K562 (cell line): Measurements from ENCODE around the gene INS. TPM values are rescaled to one million over a fixed set of nuclear protein-coding genes. Genes with fewer than 3 reads are reported as not detected.

Experiments
- ATAC-seq: fragments of 200-7000 bp; cut with Tn5 transposase; 3 replicates; pipeline ENCODE4 v1.9.1; 2020; ENCODE audit warnings: moderate library complexity
- BruUV-seq: library from RNA; stranded (reverse); fragments of 400-500 nt; replicated peaks from 2 replicates; lab custom pipeline; 2021; lab: Mats Ljungman, UMichigan
- CTCF ChIA-PET: fragments of 300-600 bp; formaldehyde crosslinking; extraction: SDS; loops from one replicate; lab custom pipeline; 2021; ENCODE audit warnings: low intra/inter-chr PET ratio; lab: Yijun Ruan, JAX
- POLR2A ChIA-PET: fragments of 300-600, 350-650 bp; sonication (Branson Sonifier 250); formaldehyde crosslinking; extraction: SDS; loops from one replicate; lab custom pipeline; 2021; ENCODE audit warnings: antibody characterized with exemption, inconsistent platforms; lab: Yijun Ruan, JAX
- DNase-seq, 4 experiments: peaks; one replicate each; pipeline versions ENCODE4 v3.0.0 to v3.0.0-alpha.2; 2011 to 2018; ENCODE audit warnings: low spot score in 3 of 4, mixed read lengths in 3 of 4; ENCODE audit errors: extremely low read depth in 1 of 4
- FAIRE-seq: peaks from 2 replicates; lab custom pipeline; 2011; peaks lifted over from hg19 to GRCh38; lab: Jason Lieb, UNC
- H2AFZ ChIP-seq: 2 replicates; pipeline ENCODE4 v1.6.0; 2011; ENCODE audit warnings: low read depth, low read length, control low read depth, inconsistent platforms
- H3K27ac ChIP-seq: fragments of 200-600 bp; 3 replicates; pipeline ENCODE4 v1.8.0; 2011; ENCODE audit warnings: low read depth, mild to moderate bottlenecking, control low read depth, inconsistent platforms, low read length, moderate library complexity, mixed read lengths; ENCODE audit errors: extremely low read depth
- H3K27me3 ChIP-seq, 2 experiments: fragments of 300-600 bp in 1 of 2; 2 replicates in 1 of 2; 3 replicates in 1 of 2; pipeline versions ENCODE4 v1.6.0 to v1.8.0; 2011; ENCODE audit warnings: inconsistent platforms in 2 of 2, low read length in 2 of 2, mild to moderate bottlenecking in 1 of 2, mixed read lengths in 1 of 2, moderate library complexity in 1 of 2; ENCODE audit not compliant: control insufficient read depth in 2 of 2, insufficient read depth in 2 of 2
- H3K36me3 ChIP-seq: fragments of 300-600 bp; 3 replicates; pipeline ENCODE4 v1.8.0; 2011; ENCODE audit warnings: mild to moderate bottlenecking, low read length, inconsistent platforms; ENCODE audit not compliant: control insufficient read depth, insufficient read depth
- H3K4me1 ChIP-seq, 2 experiments: fragments of 200-600 bp in 1 of 2; replicated peaks in 1 of 2; 2 replicates in 1 of 2; 3 replicates in 1 of 2; pipeline versions ENCODE4 v1.5.1 to v1.8.0; 2011; ENCODE audit warnings: inconsistent platforms in 2 of 2, low read length in 2 of 2, mild to moderate bottlenecking in 1 of 2, mixed read lengths in 1 of 2, moderate library complexity in 1 of 2; ENCODE audit not compliant: control insufficient read depth in 2 of 2, insufficient read depth in 2 of 2
- H3K4me2 ChIP-seq: 2 replicates; pipeline ENCODE4 v1.6.1; 2011; ENCODE audit warnings: low read length, control low read depth, inconsistent platforms, mixed read lengths; ENCODE audit not compliant: insufficient read depth
- H3K4me3 ChIP-seq: fragments of 200-600 bp; sonication (generic), shearing (Covaris generic); 2 replicates; pipeline ENCODE4 v1.5.1; 2016; ENCODE audit warnings: control low read depth, inconsistent platforms
- H3K79me2 ChIP-seq: fragments of 200-600 bp; 3 replicates; pipeline ENCODE4 v1.8.0; 2011; ENCODE audit warnings: low read length, inconsistent platforms; ENCODE audit not compliant: control insufficient read depth, insufficient read depth
- H3K9ac ChIP-seq, 2 experiments: 2 replicates each; pipeline versions ENCODE4 v1.6.0 to v1.6.1; 2011; ENCODE audit warnings: low read depth in 2 of 2, low read length in 2 of 2, control low read depth in 1 of 2, inconsistent platforms in 1 of 2, mild to moderate bottlenecking in 1 of 2, mixed read lengths in 1 of 2; ENCODE audit not compliant: insufficient read depth in 1 of 2
- H3K9me1 ChIP-seq: one replicate; pipeline ENCODE4 v1.6.0; 2011; ENCODE audit warnings: inconsistent platforms, mild to moderate bottlenecking, low read length, moderate library complexity; ENCODE audit not compliant: control insufficient read depth, insufficient read depth
- H3K9me3 ChIP-seq: replicated peaks from 2 replicates; pipeline ENCODE4 v1.5.1; 2011; ENCODE audit warnings: low read depth, low read length, inconsistent platforms; ENCODE audit not compliant: control insufficient read depth, insufficient read depth
- H4K20me1 ChIP-seq: replicated peaks from 2 replicates; pipeline ENCODE4 v1.6.1; 2011; ENCODE audit warnings: low read length, inconsistent platforms, mixed read lengths; ENCODE audit not compliant: control insufficient read depth, insufficient read depth
- ARNT ChIP-seq, 2 experiments: fragments of 450-650 bp; IDR thresholded peaks; 2 replicates each; pipeline ENCODE4 v1.6.1; 2016; ENCODE audit warnings: mild to moderate bottlenecking in 1 of 2
- BCLAF1 ChIP-seq, 2 experiments: fragments of 450-650 bp in 1 of 2; IDR thresholded peaks; 2 replicates each; pipeline ENCODE4 v1.6.1; 2011 to 2017; ENCODE audit warnings: low read depth in 2 of 2, antibody characterized with exemption in 1 of 2, borderline replicate concordance in 1 of 2, low read length in 1 of 2, mild to moderate bottlenecking in 1 of 2, mixed read lengths in 1 of 2; ENCODE audit not compliant: control insufficient read depth in 1 of 2
- ELF2 ChIP-seq: fragments of 250-450 bp; sonication (Bioruptor Pico); IDR thresholded peaks from 2 replicates; pipeline ENCODE4 v1.5.0; 2021; ENCODE audit warnings: mild to moderate bottlenecking
- JUN ChIP-seq, 2 experiments: sonication (generic) in 1 of 2; formaldehyde crosslinking in 1 of 2; IDR thresholded peaks; 2 replicates each; pipeline versions ENCODE4 v1.6.1 to v1.8.0; 2012 to 2022; ENCODE audit warnings: borderline replicate concordance in 2 of 2, mild to moderate bottlenecking in 2 of 2, improper control_type of control experiment in 1 of 2, low read depth in 1 of 2, low read length in 1 of 2, missing genetic modification reagents in 1 of 2
- MTF1 ChIP-seq: fragments of 250-450 bp; sonication (Bioruptor Pico); IDR thresholded peaks from 2 replicates; pipeline ENCODE4 v1.9.0; 2021; ENCODE audit warnings: moderate library complexity, mild to moderate bottlenecking, inconsistent platforms, borderline replicate concordance
- NR2F6 ChIP-seq: fragments of 450-650 bp; formaldehyde crosslinking; IDR thresholded peaks from 2 replicates; pipeline ENCODE4 v1.4.0; 2020; ENCODE audit warnings: mild to moderate bottlenecking
- PTRF ChIP-seq: fragments of 450-650 bp; IDR thresholded peaks from 2 replicates; pipeline ENCODE4 v1.6.1; 2016; ENCODE audit warnings: mild to moderate bottlenecking, missing genetic modification characterization, missing compliant biosample characterization
- RBBP5 ChIP-seq: fragments of 200-600 bp; sonication (generic); IDR thresholded peaks from 2 replicates; pipeline ENCODE4 v1.6.1; 2012; ENCODE audit warnings: borderline replicate concordance, mild to moderate bottlenecking, low read length, control low read depth, inconsistent platforms; ENCODE audit not compliant: insufficient read depth, poor library complexity, severe bottlenecking
- RBM25 ChIP-seq: fragments of 200-400 bp; formaldehyde crosslinking; IDR thresholded peaks from 2 replicates; pipeline ENCODE4 v1.6.1; 2018; ENCODE audit warnings: low read length, low read depth, moderate library complexity; ENCODE audit not compliant: severe bottlenecking
- ZBTB43 ChIP-seq: sonication (generic); formaldehyde crosslinking; IDR thresholded peaks from 2 replicates; pipeline ENCODE4 v1.8.0; 2023; ENCODE audit warnings: mild to moderate bottlenecking, missing genetic modification reagents
- ZBTB5 ChIP-seq: fragments of 450-650 bp; IDR thresholded peaks from 2 replicates; pipeline ENCODE4 v1.6.1; 2017; ENCODE audit warnings: antibody characterized with exemption
- ZNF23 ChIP-seq: fragments of 250-450 bp; sonication (Bioruptor Pico); IDR thresholded peaks from 2 replicates; pipeline ENCODE4 v1.4.0; 2020; ENCODE audit warnings: mild to moderate bottlenecking
- ZNF263 ChIP-seq: sonication (generic); formaldehyde crosslinking; IDR thresholded peaks from 2 replicates; pipeline ENCODE4 v1.8.0; 2022; ENCODE audit warnings: mild to moderate bottlenecking, missing genetic modification reagents, borderline replicate concordance
- ZNF830 ChIP-seq: fragments of 250-450 bp; sonication (Bioruptor Pico); IDR thresholded peaks from 2 replicates; pipeline ENCODE4 v1.5.0; 2021; ENCODE audit warnings: mild to moderate bottlenecking
- WGBS: fragments of 100-300 bp; shearing (Covaris generic); methylation state at CpG from one replicate; pipeline ENCODE4 v1.1.6; 2016; ENCODE audit warnings: low coverage, mixed read lengths; ENCODE audit not compliant: insufficient coverage; ENCODE audit errors: missing lambda C conversion rate; 5-methylcytosine and 5-hydroxymethylcytosine counted together
- in situ Hi-C: fragments of 300-500 bp; cut with MboI; formaldehyde crosslinking; loops from 4 replicates; pipeline ENCODE4 v1.15.0; 2018; ENCODE audit warnings: inconsistent platforms, mixed read lengths
- intact Hi-C: fragments of 100-400 bp; cut with micrococcal nuclease; formaldehyde crosslinking; loops from 2 replicates; pipeline ENCODE4 v1.14.2; 2022
- polyA plus RNA-seq, 8 experiments: library from polyadenylated mRNA; depleted of rRNA in 4 of 8; stranded (reverse) in 5 of 8; unstranded in 3 of 8; fragments of >200 nt; fragmentation: Nextera tagmentation in 2 of 8; fragmentation: Illumina TruSeq in 1 of 8; extraction: Ambion mirVana in 2 of 8; extraction: Trizol in 1 of 8; gene quantifications; 2 replicates each; pipeline versions ENCODE4 v1.2.1 to v1.2.3, GENCODE V29; 2011 to 2014; ENCODE audit warnings: inconsistent platforms in 1 of 8, missing spikeins in 1 of 8
- total RNA-seq, 7 experiments: library from RNA; depleted of rRNA in 6 of 7; stranded (reverse); fragments of >200 nt in 6 of 7; fragmentation: Illumina TruSeq in 2 of 7; extraction: Trizol in 2 of 7; gene quantifications; 2 replicates each; pipeline versions ENCODE4 v1.2.1 to v1.2.3, GENCODE V29; 2011 to 2021; ENCODE audit warnings: low replicate concordance in 1 of 7

The INS gene
- total and polyA plus RNA-seq, 9 of the 15 experiments (the other 6 are each of a cell fraction or from before 2014, with no cell fraction given) = not detected

GRCh38 chr11:2136952-2137201, 24.1 kb downstream of the INS start (continued):
- no peak for TF ChIP-seq NR2F6 (CRISPR knock-in tag)
- no peak for TF ChIP-seq RBBP5
- TF ChIP-seq ZBTB5 = no peak
- no peak for TF ChIP-seq ZBTB43
- no peak for TF ChIP-seq PTRF

- no peaks in the 10 kb centered on the region for H3K36me3 ChIP-seq
- no peak for FAIRE-seq
- TF ChIP-seq BCLAF1 (IDR thresholded peaks at IDR 0.05; ENCODE audit: borderline replicate concordance in 1 of 2, control insufficient read depth in 1 of 2, low read depth in 2 of 2, low read length in 1 of 2) (no peak), MTF1 (CRISPR knock-in tag) (no peak), ZNF830 (CRISPR knock-in tag) (no peak), JUN (IDR thresholded peaks at IDR 0.05; ENCODE audit: borderline replicate concordance, low read depth, low read length) (no peak), JUN (CRISPR knock-in tag; IDR thresholded peaks at IDR 0.05; ENCODE audit: borderline replicate concordance) (no peak), ZNF263 (no peak), ARNT (IDR thresholded peaks at IDR 0.05) (no peak), ELF2 (CRISPR knock-in tag) (no peak), RBM25 (no peak), ZNF23 (CRISPR knock-in tag) (no peak)
These were observed 24.6 kb downstream of the INS start for GRCh38 chr11:2136209-2136951.

More at GRCh38 chr11:2136209-2136951, 24.6 kb downstream of the INS start:
- no peak for DNase-seq
- in situ Hi-C loops = no loop called here
- no peak overlapping the region for H3K4me2 ChIP-seq
- CTCF ChIA-PET = no interaction called here
- H3K27ac ChIP-seq = no peak overlapping the region
- no peak for ATAC-seq
- H2AFZ ChIP-seq = no peak overlapping the region
- no peaks in the 10 kb centered on the region for H4K20me1 ChIP-seq
- BruUV-seq = no TSS peak
- H3K27me3 ChIP-seq = peaks cover 11 to 53% of the 10 kb centered on the region in 2 experiments; a peak in 3 of 5 replicates
- 0 out of 2 replicates have a peak, but pooled peaks cover 2% of the 10 kb centered on the region for H3K9me3 ChIP-seq
- no peak overlapping the region for H3K9ac ChIP-seq
- H3K4me3 ChIP-seq = no peak overlapping the region
- H3K4me1 ChIP-seq = peaks cover 0 to 30% of the 10 kb centered on the region in 2 experiments; a peak in 2 of 5 replicates
- H3K79me2 ChIP-seq = no peaks in the 10 kb centered on the region
- no peaks in the 10 kb centered on the region for H3K9me1 ChIP-seq
- intact Hi-C loops = no loop called here
- 6% methylated on average over 24 of the region's 24 CpGs for WGBS
- POLR2A ChIA-PET = no interaction called here
